GM13977 (cell line): ENCODE results near the gene KCNN3.

Source experiments
- DNase-seq: peaks from one replicate; pipeline ENCODE4 v3.0.0; 2012; ENCODE audit warnings: low spot score
- in situ Hi-C: fragments of 300-500 bp; cut with MboI; formaldehyde crosslinking; loops from one replicate; pipeline ENCODE4 v1.12.0; 2022; ENCODE audit warnings: low sequenced_read_pairs, low pct_unique_long_range_greater_than_20kb, mixed read lengths, inconsistent platforms; ENCODE audit not compliant: unreplicated experiment
- TF ChIP-seq, protein P1 (sequence below): IDR thresholded peaks from 2 replicates; pipeline ENCODE4 v1.5.1; 2012; ENCODE audit warnings: mild to moderate bottlenecking, control low read depth; ENCODE audit not compliant: insufficient read depth; ENCODE audit errors: extremely low read depth, missing control alignments

The KCNN3 gene

DNA sequence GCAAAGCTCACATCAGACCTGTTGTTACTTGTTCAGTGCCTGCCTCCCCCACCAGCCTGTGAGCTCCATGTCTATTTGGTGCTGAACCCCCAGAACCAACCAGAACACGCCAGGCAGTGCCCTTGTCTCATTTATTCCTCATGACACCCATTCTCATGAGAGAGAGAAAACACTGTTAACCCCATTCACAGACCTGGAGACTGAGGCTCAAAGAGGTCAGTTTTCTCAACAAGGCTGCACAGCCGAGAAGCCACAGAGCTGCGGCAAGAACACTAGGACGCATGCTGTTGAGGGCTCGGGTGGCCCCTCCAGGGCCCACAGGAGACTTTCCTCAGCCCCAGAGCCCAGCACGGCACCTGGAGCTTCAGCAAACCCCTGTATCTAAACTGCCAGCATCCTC, 13.1 kb downstream of the KCNN3 start:
- no peak for DNase-seq
- TF ChIP-seq, protein P1, sequence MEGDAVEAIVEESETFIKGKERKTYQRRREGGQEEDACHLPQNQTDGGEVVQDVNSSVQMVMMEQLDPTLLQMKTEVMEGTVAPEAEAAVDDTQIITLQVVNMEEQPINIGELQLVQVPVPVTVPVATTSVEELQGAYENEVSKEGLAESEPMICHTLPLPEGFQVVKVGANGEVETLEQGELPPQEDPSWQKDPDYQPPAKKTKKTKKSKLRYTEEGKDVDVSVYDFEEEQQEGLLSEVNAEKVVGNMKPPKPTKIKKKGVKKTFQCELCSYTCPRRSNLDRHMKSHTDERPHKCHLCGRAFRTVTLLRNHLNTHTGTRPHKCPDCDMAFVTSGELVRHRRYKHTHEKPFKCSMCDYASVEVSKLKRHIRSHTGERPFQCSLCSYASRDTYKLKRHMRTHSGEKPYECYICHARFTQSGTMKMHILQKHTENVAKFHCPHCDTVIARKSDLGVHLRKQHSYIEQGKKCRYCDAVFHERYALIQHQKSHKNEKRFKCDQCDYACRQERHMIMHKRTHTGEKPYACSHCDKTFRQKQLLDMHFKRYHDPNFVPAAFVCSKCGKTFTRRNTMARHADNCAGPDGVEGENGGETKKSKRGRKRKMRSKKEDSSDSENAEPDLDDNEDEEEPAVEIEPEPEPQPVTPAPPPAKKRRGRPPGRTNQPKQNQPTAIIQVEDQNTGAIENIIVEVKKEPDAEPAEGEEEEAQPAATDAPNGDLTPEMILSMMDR: no peak
- in situ Hi-C loops: no loop called here

DNA sequence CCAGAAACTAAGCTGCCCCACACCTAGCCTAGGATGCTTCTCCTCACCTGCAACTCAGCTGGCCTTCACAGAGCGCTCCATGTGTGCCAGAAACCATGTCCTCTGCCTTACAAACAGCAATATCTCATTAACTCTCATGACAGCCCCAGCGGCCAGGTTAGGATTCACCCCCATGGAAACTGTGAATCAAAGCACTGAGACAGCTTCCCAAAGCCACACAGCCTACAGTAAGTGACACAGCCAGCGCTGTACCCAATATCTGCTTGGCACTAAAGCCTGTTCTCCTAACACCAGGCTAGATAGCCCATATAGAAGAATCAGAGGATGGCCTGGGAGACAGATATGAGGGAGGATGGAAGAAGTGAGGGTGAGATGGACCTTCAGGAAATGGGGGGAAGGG, 13.5 kb downstream of the KCNN3 start:
- DNase-seq: no peak
- TF ChIP-seq, protein P1: no peak
- in situ Hi-C loops: no loop called here

DNA sequence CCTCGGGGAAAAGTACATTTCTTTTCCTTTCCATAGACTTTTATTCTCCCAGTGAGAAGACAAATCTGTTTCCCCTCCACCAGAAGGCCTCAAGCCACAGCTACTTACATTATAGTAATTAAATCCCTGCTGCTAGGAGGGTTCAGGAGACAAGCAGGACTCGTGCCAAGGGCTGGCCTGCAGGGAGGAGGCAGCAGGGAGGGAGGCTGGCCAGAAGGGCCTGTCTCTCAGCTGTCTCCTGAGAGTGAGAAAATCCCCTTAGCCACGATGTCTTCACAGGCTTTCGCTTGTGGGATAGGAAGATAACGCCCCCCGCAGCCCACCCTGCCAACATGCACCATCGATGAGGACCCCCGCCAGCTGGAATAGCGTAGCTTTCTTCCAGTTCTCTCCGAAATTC, 14.0 kb downstream of the KCNN3 start:
- in situ Hi-C loops: no loop called here
- TF ChIP-seq, protein P1: peak; percentile 14
- DNase-seq: no peak

DNA sequence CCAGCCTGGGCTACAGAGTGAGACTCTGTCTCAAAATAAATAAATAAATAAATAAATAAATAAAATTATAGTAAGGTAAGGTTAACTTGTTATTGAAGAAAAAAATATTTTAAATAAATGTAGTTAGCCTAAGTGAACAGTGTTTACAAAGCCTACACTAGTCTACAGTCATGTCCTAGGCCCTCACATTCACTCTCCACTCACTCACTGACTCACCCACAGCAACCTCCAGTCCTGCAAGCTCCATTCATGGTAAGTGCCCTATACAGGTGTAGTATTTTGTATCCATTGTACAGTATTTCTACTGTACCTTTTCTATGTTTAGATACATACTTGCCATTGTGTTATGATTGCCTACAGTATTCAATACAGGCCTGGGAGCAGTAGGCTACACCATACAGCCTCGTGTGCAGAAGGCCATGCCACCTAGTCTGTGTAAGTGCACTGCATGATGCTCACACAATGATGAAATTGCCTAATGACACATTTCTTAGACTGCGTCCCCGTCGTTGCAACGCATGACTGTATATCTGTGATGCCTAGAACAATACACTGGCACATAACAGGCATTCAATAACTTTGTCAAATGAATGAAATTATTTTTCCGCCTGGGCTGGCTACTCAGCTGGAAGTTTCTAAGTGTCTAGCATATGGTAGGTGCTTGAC, 14.8 kb downstream of the KCNN3 start:
- TF ChIP-seq, protein P1: no peak
- in situ Hi-C loops: no loop called here
- DNase-seq: no peak

DNA sequence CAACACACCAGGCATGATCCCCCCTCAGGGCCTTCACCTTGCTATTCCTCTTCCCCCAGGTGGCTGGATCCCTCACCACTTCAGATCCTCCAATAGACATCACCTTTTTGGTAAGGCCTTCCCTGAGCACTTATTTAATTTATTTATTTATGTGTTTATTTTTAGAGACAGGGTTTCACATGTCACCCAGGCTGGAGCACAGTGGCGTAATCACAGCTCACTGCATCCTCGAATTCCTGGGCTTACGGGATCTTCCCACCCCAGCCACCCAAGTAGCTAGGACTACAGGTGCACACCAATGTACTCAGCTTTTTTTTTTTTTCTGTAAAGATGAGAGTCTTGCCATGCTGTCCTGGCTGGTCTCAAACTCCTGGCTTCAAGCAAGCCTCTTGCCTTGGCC, 17.2 kb downstream of the KCNN3 start:
- DNase-seq: no peak
- TF ChIP-seq, protein P1: no peak
- in situ Hi-C loops: no loop called here

GRCh38 chr1:154851392-154852177, 18.5 kb downstream of the KCNN3 start:
- in situ Hi-C loops: no loop called here
- no peak for DNase-seq
- TF ChIP-seq, protein P1: no peak
